AG08395 (cell line): ENCODE measurements around the gene NKX2-2.

Experiments
- DNase-seq: peaks from one replicate; pipeline ENCODE4 v3.0.0; 2012; ENCODE audit warnings: mixed read lengths, low spot score

NKX2-2 gene

GRCh38 chr20:21521596-21522480 is 8.0 kb upstream of the NKX2-2 start:
- no peak for DNase-seq

GRCh38 chr20:21520702-21521595 is 7.1 kb upstream of the NKX2-2 start:
- no peak for DNase-seq

GRCh38 chr20:21519136-21519584 is 5.3 kb upstream of the NKX2-2 start:
- DNase-seq, result no peak

- DNase-seq, result no peak
Observed at GRCh38 chr20:21518292-21518991, 4.6 kb upstream of the NKX2-2 start.

- DNase-seq, result no peak
Observed at GRCh38 chr20:21517566-21518277, 3.9 kb upstream of the NKX2-2 start.

GRCh38 chr20:21516861-21517565 is 3.1 kb upstream of the NKX2-2 start:
- DNase-seq, result no peak

GRCh38 chr20:21516180-21516567 is 2.3 kb upstream of the NKX2-2 start:
- no peak for DNase-seq

- DNase-seq, result no peak
Observed at GRCh38 chr20:21515300-21516179, 1.7 kb upstream of the NKX2-2 start.

GRCh38 chr20:21514553-21515251 is 838 bp upstream of the NKX2-2 start:
- DNase-seq, result no peak

GRCh38 chr20:21513181-21513663 is 642 bp downstream of the NKX2-2 start:
- no peak for DNase-seq

GRCh38 chr20:21512634-21513180 is 1.2 kb downstream of the NKX2-2 start:
- DNase-seq, result no peak

GRCh38 chr20:21511850-21512633 is 1.8 kb downstream of the NKX2-2 start:
- DNase-seq, result no peak

GRCh38 chr20:21511485-21511849 is 2.4 kb downstream of the NKX2-2 start:
- no peak for DNase-seq

- no peak for DNase-seq
Observed at GRCh38 chr20:21510414-21511384, 3.2 kb downstream of the NKX2-2 start.

- peak; percentile 66 for DNase-seq
Observed at GRCh38 chr20:21509597-21510371, 4.1 kb downstream of the NKX2-2 start.

- no peak for DNase-seq
Observed at GRCh38 chr20:21509079-21509596, 4.7 kb downstream of the NKX2-2 start.
